GM12878 (cell line): ENCODE measurements around the gene TFRC.

Experiments
- CHD1 ChIP-seq: IDR thresholded peaks from 2 replicates; pipeline ENCODE4 v1.6.1; 2012; ENCODE audit warnings: low read depth, low read length, improper control_type of control experiment
- JUND ChIP-seq: IDR thresholded peaks from 2 replicates; pipeline ENCODE4 v1.6.1; 2012; ENCODE audit warnings: low read depth, mild to moderate bottlenecking, low read length, improper control_type of control experiment, moderate library complexity
- LARP7 ChIP-seq: fragments of 450-650 bp; IDR thresholded peaks from 2 replicates; pipeline ENCODE4 v1.6.1; 2017; ENCODE audit warnings: mild to moderate bottlenecking
- MLLT1 ChIP-seq: fragments of 450-650 bp; IDR thresholded peaks from 2 replicates; pipeline ENCODE4 v1.6.1; 2016; ENCODE audit warnings: mild to moderate bottlenecking
- POLR2A ChIP-seq: IDR thresholded peaks from 2 replicates; pipeline ENCODE4 v1.6.1; 2011; ENCODE audit warnings: low read depth, mild to moderate bottlenecking, low read length
- POLR2AphosphoS5 ChIP-seq: IDR thresholded peaks from 2 replicates; pipeline ENCODE4 v1.6.1; 2011; ENCODE audit warnings: mild to moderate bottlenecking, low read length, inconsistent platforms
- RCOR1 ChIP-seq: conservative IDR thresholded peaks from 2 replicates; pipeline ENCODE4 v1.6.1; 2012; ENCODE audit warnings: low read depth, low read length, improper control_type of control experiment
- ZSCAN29 ChIP-seq: fragments of 450-650 bp; IDR thresholded peaks from 2 replicates; pipeline ENCODE4 v1.6.1; 2017; ENCODE audit warnings: mild to moderate bottlenecking, moderate library complexity
- TF ChIP-seq, protein P1 (sequence below), 3 experiments: IDR thresholded peaks in 2 of 3; conservative IDR thresholded peaks in 1 of 3; 2 replicates each; pipeline ENCODE4 v1.5.1; 2011; ENCODE audit warnings: low read depth in 3 of 3, low read length in 3 of 3, mild to moderate bottlenecking in 3 of 3, control low read depth in 2 of 3, moderate library complexity in 2 of 3, inconsistent platforms in 1 of 3, mixed read lengths in 1 of 3; ENCODE audit not compliant: control insufficient read depth in 2 of 3, insufficient read depth in 1 of 3; ENCODE audit errors: extremely low read depth in 1 of 3
- TF ChIP-seq, protein P2 (sequence below): IDR thresholded peaks from 2 replicates; pipeline ENCODE4 v1.6.1; 2012; ENCODE audit warnings: low read depth, low read length, improper control_type of control experiment
- TF ChIP-seq, protein P3 (sequence below): fragments of 450-650 bp; IDR thresholded peaks from 2 replicates; pipeline ENCODE4 v1.6.1; 2018; ENCODE audit warnings: borderline replicate concordance, mild to moderate bottlenecking; ENCODE audit not compliant: partially characterized antibody

DNA sequence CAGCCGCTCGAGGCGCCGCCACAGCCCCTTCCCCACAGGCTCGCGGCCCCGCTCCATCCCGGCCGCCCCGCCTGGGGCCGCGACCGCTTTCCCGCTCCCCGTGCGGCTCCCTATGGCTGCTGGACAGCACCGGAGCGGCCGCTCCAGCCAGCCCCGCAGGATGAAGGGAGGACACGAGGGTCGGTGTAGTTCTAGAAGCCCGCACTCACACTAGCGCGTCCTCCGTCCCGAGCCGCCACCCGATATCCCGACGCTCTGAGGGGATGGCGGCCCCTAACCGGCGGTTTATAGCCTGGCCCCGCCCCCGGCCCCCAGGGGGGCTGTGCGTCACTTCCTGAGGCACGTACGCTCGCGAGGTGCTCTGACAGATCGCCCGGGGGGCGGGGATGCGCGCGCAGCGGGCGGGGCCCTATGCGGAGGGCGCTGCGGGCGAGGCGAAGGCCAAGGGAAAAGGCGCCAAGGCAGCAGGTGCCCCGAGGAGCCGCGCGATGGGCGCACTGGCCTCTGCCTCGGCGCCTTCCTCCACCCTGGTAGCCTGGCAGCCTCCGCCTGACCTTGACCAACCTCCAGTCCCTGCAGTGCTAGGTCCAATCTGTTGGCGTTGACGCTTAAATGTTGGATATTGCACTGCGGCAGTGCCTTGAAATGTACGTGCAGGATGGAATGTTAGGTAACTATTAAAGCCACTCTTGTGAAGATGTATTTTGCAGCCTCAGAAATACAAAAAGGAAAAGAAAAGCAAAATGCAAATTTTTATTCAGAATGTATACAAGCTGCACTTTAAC, at the start of gene TFRC:
- TF ChIP-seq, protein P1, sequence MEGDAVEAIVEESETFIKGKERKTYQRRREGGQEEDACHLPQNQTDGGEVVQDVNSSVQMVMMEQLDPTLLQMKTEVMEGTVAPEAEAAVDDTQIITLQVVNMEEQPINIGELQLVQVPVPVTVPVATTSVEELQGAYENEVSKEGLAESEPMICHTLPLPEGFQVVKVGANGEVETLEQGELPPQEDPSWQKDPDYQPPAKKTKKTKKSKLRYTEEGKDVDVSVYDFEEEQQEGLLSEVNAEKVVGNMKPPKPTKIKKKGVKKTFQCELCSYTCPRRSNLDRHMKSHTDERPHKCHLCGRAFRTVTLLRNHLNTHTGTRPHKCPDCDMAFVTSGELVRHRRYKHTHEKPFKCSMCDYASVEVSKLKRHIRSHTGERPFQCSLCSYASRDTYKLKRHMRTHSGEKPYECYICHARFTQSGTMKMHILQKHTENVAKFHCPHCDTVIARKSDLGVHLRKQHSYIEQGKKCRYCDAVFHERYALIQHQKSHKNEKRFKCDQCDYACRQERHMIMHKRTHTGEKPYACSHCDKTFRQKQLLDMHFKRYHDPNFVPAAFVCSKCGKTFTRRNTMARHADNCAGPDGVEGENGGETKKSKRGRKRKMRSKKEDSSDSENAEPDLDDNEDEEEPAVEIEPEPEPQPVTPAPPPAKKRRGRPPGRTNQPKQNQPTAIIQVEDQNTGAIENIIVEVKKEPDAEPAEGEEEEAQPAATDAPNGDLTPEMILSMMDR (IDR thresholded peaks at IDR 0.05 in 2 of 3, conservative IDR thresholded peaks at IDR 0.05 in 1 of 3; ENCODE audit: control insufficient read depth in 2 of 3, extremely low read depth in 1 of 3, insufficient read depth in 1 of 3, low read depth in 3 of 3, low read length in 3 of 3): no peak
- TF ChIP-seq POLR2AphosphoS5 (peak; percentile 100), POLR2A (peak; percentile 100), MLLT1 (peak; percentile 12), ZSCAN29 (no peak), CHD1 (peak; percentile 92; the same call in 1 of the 2 replicates), LARP7 (0 out of 2 replicates have a peak, but pooled peaks have one; percentile 50), JUND (peak; percentile 42; the same call in 1 of the 2 replicates), RCOR1 (peak; percentile 71; the same call in 1 of the 2 replicates)
- TF ChIP-seq, protein P2, sequence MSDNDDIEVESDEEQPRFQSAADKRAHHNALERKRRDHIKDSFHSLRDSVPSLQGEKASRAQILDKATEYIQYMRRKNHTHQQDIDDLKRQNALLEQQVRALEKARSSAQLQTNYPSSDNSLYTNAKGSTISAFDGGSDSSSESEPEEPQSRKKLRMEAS: peak; percentile 53; the same call in 1 of the 2 replicates
- TF ChIP-seq, protein P3, sequence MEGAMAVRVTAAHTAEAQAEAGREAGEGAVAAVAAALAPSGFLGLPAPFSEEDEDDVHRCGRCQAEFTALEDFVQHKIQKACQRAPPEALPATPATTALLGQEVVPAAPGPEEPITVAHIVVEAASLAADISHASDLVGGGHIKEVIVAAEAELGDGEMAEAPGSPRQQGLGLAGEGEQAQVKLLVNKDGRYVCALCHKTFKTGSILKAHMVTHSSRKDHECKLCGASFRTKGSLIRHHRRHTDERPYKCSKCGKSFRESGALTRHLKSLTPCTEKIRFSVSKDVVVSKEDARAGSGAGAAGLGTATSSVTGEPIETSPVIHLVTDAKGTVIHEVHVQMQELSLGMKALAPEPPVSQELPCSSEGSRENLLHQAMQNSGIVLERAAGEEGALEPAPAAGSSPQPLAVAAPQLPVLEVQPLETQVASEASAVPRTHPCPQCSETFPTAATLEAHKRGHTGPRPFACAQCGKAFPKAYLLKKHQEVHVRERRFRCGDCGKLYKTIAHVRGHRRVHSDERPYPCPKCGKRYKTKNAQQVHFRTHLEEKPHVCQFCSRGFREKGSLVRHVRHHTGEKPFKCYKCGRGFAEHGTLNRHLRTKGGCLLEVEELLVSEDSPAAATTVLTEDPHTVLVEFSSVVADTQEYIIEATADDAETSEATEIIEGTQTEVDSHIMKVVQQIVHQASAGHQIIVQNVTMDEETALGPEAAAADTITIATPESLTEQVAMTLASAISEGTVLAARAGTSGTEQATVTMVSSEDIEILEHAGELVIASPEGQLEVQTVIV: no peak
